Measurements from ENCODE around the gene ACSS2. TPM values are rescaled to one million over a fixed set of nuclear protein-coding genes. Genes with fewer than 3 reads are reported as not detected.

ACSS2 gene
- total RNA-seq, 1 donor from 2014 or later = 18.7 TPM

DNA sequence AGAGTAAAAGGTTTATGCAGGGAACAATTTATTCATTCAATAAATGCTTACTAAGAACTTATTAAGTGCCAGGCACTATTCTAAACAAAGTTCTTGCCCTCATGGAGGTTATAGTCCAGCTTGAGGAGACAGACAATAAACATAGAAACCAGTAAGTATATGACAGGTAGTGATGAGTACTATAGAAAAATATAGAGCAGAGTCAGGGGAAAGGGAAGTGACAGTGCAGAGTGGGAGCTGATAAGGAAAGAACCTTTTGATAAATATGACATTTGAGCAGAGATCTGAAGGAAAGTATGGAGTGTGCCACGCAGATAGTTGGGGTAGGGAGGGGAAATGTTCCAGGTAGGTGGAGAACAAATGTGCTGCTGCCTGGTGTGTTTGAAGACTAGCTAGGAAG is 12.1 kb downstream of the ACSS2 start:
- Mint-ChIP-seq H3K27me3 (ENCODE audit: low read depth, unreplicated experiment) (no peaks in the 10 kb centered on the region), H3K9me3 (ENCODE audit: unreplicated experiment) (no peaks in the 10 kb centered on the region), H3K36me3 (ENCODE audit: low read depth, unreplicated experiment) (no peaks in the 10 kb centered on the region), H3K4me3 (ENCODE audit: unreplicated experiment) (no peak overlapping the region), H3K27ac (ENCODE audit: unreplicated experiment) (no peak overlapping the region), H3K4me1 (ENCODE audit: low read depth, unreplicated experiment) (peaks cover 1% of the 10 kb centered on the region)
- no peaks in the 10 kb centered on the region for H3K4me1 ChIP-seq (ENCODE audit: insufficient read depth, low read length)
- H3K9me3 ChIP-seq (ENCODE audit: insufficient read depth, low read depth, low read length) = no peaks in the 10 kb centered on the region
- no peak overlapping the region for H2AFZ ChIP-seq (ENCODE audit: low read depth, low read length)
- no peak overlapping the region for H3K4me3 ChIP-seq (ENCODE audit: insufficient read depth, low read depth, low read length)
- no peaks in the 10 kb centered on the region for H4K20me1 ChIP-seq (ENCODE audit: insufficient read depth, low read length)
- FAIRE-seq (no peak), DNase-seq (ENCODE audit: low read depth) (no peak)
- H3K9ac ChIP-seq (ENCODE audit: low read length) = no peak overlapping the region
- H3K4me2 ChIP-seq (ENCODE audit: low read length) = no peak overlapping the region
- no peak for TF ChIP-seq EZH2 (IDR thresholded peaks at IDR 0.05; ENCODE audit: insufficient read depth, low read length)
- TF ChIP-seq, protein P1, sequence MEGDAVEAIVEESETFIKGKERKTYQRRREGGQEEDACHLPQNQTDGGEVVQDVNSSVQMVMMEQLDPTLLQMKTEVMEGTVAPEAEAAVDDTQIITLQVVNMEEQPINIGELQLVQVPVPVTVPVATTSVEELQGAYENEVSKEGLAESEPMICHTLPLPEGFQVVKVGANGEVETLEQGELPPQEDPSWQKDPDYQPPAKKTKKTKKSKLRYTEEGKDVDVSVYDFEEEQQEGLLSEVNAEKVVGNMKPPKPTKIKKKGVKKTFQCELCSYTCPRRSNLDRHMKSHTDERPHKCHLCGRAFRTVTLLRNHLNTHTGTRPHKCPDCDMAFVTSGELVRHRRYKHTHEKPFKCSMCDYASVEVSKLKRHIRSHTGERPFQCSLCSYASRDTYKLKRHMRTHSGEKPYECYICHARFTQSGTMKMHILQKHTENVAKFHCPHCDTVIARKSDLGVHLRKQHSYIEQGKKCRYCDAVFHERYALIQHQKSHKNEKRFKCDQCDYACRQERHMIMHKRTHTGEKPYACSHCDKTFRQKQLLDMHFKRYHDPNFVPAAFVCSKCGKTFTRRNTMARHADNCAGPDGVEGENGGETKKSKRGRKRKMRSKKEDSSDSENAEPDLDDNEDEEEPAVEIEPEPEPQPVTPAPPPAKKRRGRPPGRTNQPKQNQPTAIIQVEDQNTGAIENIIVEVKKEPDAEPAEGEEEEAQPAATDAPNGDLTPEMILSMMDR (IDR thresholded peaks at IDR 0.05; ENCODE audit: insufficient read depth, low read depth, low read length) = no peak
- H3K27me3 ChIP-seq (ENCODE audit: insufficient read depth, low read length) = no peaks in the 10 kb centered on the region
- H3K79me2 ChIP-seq (ENCODE audit: insufficient read depth, low read length) = no peaks in the 10 kb centered on the region
- no peak overlapping the region for H3K27ac ChIP-seq (ENCODE audit: low read depth, low read length)
- no peaks in the 10 kb centered on the region for H3K36me3 ChIP-seq (ENCODE audit: insufficient read depth, low read length)

- H3K4me2 ChIP-seq (ENCODE audit: low read length) = no peak overlapping the region
- H3K4me3 ChIP-seq (ENCODE audit: insufficient read depth, low read depth, low read length) = no peak overlapping the region
- H3K36me3 ChIP-seq (ENCODE audit: insufficient read depth, low read length) = no peaks in the 10 kb centered on the region
- peak; percentile 64 for DNase-seq (ENCODE audit: low read depth)
- no peak for FAIRE-seq
- H3K4me1 ChIP-seq (ENCODE audit: insufficient read depth, low read length) = no peaks in the 10 kb centered on the region
- Mint-ChIP-seq H3K27ac (ENCODE audit: unreplicated experiment) (no peak overlapping the region), H3K4me1 (ENCODE audit: low read depth, unreplicated experiment) (peaks cover 1% of the 10 kb centered on the region), H3K4me3 (ENCODE audit: unreplicated experiment) (no peak overlapping the region), H3K9me3 (ENCODE audit: unreplicated experiment) (no peaks in the 10 kb centered on the region), H3K36me3 (ENCODE audit: low read depth, unreplicated experiment) (no peaks in the 10 kb centered on the region), H3K27me3 (ENCODE audit: low read depth, unreplicated experiment) (no peaks in the 10 kb centered on the region)
- no peak overlapping the region for H2AFZ ChIP-seq (ENCODE audit: low read depth, low read length)
- H4K20me1 ChIP-seq (ENCODE audit: insufficient read depth, low read length) = peaks cover 6% of the 10 kb centered on the region
- no peaks in the 10 kb centered on the region for H3K27me3 ChIP-seq (ENCODE audit: insufficient read depth, low read length)
- H3K9ac ChIP-seq (ENCODE audit: low read length) = no peak overlapping the region
- no peaks in the 10 kb centered on the region for H3K79me2 ChIP-seq (ENCODE audit: insufficient read depth, low read length)
- H3K27ac ChIP-seq (ENCODE audit: low read depth, low read length) = no peak overlapping the region
- no peak for TF ChIP-seq EZH2 (IDR thresholded peaks at IDR 0.05; ENCODE audit: insufficient read depth, low read length)
- no peaks in the 10 kb centered on the region for H3K9me3 ChIP-seq (ENCODE audit: insufficient read depth, low read depth, low read length)
Observed at GRCh38 chr20:34891166-34892062, 15.0 kb downstream of the ACSS2 start.

DNA sequence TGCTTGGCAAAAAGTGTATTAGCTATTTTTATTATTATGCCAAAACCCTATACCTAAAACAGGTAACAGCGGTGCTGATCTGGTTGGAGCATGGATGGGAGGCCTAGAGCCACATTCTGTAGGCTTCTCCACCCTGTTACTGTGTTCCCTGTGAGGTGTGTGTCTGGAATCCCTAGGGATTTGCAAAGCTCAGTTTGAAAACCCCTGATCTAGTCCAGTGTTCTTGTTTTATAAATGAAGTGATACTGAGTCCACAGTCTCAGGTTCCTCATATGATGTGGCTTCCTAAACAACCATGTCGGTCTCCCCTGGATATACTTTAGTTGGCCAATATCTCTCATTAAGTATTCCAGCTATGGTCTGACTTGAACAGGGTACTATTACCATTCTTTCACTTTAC is 16.3 kb downstream of the ACSS2 start:
- Histone ChIP-seq H3K9me3 (ENCODE audit: insufficient read depth, low read depth, low read length) (no peaks in the 10 kb centered on the region), H4K20me1 (ENCODE audit: insufficient read depth, low read length) (peaks cover 6% of the 10 kb centered on the region), H3K36me3 (ENCODE audit: insufficient read depth, low read length) (no peaks in the 10 kb centered on the region), H2AFZ (ENCODE audit: low read depth, low read length) (no peak overlapping the region), H3K27me3 (ENCODE audit: insufficient read depth, low read length) (no peaks in the 10 kb centered on the region), H3K4me1 (ENCODE audit: insufficient read depth, low read length) (no peaks in the 10 kb centered on the region), H3K79me2 (ENCODE audit: insufficient read depth, low read length) (no peaks in the 10 kb centered on the region), H3K9ac (ENCODE audit: low read length) (no peak overlapping the region), H3K4me2 (ENCODE audit: low read length) (no peak overlapping the region), H3K4me3 (ENCODE audit: insufficient read depth, low read depth, low read length) (no peak overlapping the region), H3K27ac (ENCODE audit: low read depth, low read length) (no peak overlapping the region)
- peaks cover 1% of the 10 kb centered on the region for H3K4me1 Mint-ChIP-seq (ENCODE audit: low read depth, unreplicated experiment)
- H3K9me3 Mint-ChIP-seq (ENCODE audit: unreplicated experiment) = no peaks in the 10 kb centered on the region
- TF ChIP-seq, protein P1 (IDR thresholded peaks at IDR 0.05; ENCODE audit: insufficient read depth, low read depth, low read length) = no peak
- TF ChIP-seq EZH2 (IDR thresholded peaks at IDR 0.05; ENCODE audit: insufficient read depth, low read length) = no peak
- no peaks in the 10 kb centered on the region for H3K27me3 Mint-ChIP-seq (ENCODE audit: low read depth, unreplicated experiment)
- peaks cover 1% of the 10 kb centered on the region for H3K36me3 Mint-ChIP-seq (ENCODE audit: low read depth, unreplicated experiment)
- H3K4me3 Mint-ChIP-seq (ENCODE audit: unreplicated experiment) = no peak overlapping the region
- FAIRE-seq (no peak), DNase-seq (ENCODE audit: low read depth) (no peak)
- no peak overlapping the region for H3K27ac Mint-ChIP-seq (ENCODE audit: unreplicated experiment)
